Uterus (tissue), 2 donors: ENCODE measurements around the gene ZDHHC9.

ENCODE experiments used
- POLR2A ChIP-seq, 2 donors: fragments of 450-650 bp; IDR thresholded peaks; one replicate each; pipeline ENCODE4 v1.6.1; 2016; ENCODE audit warnings: antibody characterized with exemption in 2 of 2, mild to moderate bottlenecking in 1 of 2, moderate library complexity in 1 of 2
- TF ChIP-seq, protein P1 (sequence below), 4 experiments: fragments of 200-600 bp in 2 of 4; fragments of 450-650 bp in 2 of 4; sonication (generic) in 2 of 4; IDR thresholded peaks; one replicate each; pipeline ENCODE4 v1.5.1; 2016 to 2019; ENCODE audit warnings: antibody characterized with exemption in 4 of 4, mild to moderate bottlenecking in 2 of 4, moderate library complexity in 1 of 4

DNA sequence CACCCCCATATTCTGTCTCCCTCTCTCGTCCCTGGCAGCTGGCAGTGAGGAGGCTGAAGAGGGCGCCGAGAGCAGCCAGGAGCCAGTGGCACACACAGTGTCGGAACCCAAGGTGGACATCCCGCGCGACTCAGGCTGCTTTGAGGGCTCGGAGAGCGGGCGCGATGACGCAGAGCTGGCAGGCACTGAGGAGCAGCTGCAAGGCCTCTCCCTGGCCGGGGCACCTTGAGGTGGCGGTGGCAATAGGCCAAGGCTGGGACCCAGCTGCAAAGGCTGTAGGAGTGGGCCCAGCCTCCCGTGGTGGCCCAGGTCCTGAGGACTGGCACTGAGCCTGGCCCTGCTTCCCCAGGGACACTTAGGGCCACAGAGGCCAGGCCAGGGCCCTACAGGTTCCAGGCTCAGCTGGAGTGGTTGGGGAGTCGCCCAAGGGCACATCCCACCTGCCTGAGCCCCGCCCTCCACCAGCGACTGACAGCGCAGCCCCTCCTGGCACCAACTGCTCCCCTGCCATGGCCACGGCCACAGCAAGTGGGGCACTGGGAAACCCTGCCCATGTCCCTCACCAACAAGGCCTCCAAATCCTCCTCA lies 50.0 kb downstream of the ZDHHC9 start:
- TF ChIP-seq, protein P1, sequence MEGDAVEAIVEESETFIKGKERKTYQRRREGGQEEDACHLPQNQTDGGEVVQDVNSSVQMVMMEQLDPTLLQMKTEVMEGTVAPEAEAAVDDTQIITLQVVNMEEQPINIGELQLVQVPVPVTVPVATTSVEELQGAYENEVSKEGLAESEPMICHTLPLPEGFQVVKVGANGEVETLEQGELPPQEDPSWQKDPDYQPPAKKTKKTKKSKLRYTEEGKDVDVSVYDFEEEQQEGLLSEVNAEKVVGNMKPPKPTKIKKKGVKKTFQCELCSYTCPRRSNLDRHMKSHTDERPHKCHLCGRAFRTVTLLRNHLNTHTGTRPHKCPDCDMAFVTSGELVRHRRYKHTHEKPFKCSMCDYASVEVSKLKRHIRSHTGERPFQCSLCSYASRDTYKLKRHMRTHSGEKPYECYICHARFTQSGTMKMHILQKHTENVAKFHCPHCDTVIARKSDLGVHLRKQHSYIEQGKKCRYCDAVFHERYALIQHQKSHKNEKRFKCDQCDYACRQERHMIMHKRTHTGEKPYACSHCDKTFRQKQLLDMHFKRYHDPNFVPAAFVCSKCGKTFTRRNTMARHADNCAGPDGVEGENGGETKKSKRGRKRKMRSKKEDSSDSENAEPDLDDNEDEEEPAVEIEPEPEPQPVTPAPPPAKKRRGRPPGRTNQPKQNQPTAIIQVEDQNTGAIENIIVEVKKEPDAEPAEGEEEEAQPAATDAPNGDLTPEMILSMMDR (IDR thresholded peaks at IDR 0.05): no peak
- no peak for TF ChIP-seq POLR2A (IDR thresholded peaks at IDR 0.05)
